ENCODE data around the gene NKRF. TPM values are rescaled to one million over a fixed set of nuclear protein-coding genes. Genes with fewer than 3 reads are reported as not detected.
A peak's percentile ranks its signal among the peaks of the same experiment; 100 is the strongest.

NKRF gene
- total RNA-seq, 2 experiments from 2014 or later = 22.3 to 23.5 TPM

DNA sequence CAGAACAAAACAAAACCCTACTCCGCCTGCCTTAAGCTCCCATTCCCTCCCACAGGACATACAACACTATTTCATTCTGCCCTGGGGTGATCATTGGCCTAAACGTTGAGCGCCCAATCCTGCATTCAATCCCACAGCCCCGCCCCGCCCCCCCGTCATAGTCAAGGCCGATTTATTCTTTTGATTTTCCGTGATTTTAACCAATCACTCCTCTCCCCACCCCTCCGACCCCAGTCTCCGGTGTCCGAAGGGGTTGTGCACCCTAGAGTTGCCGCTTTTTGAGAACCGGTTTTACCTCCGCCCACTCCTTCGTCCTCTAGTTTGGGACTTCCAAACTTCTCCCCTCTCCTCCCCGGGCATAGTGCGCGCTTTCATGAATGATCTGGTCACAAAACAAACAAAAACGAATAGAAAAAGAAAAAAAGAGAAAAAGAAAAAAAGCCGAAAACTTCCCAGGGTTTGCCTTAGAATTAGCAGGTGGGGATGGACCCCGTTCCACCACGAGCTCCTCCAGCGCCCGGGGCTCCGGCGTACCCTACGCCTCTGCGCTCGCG lies 32.3 kb downstream of the NKRF start:
- H3K9me3 Mint-ChIP-seq = no peaks in the 10 kb centered on the region
- TF ChIP-seq, protein P1, sequence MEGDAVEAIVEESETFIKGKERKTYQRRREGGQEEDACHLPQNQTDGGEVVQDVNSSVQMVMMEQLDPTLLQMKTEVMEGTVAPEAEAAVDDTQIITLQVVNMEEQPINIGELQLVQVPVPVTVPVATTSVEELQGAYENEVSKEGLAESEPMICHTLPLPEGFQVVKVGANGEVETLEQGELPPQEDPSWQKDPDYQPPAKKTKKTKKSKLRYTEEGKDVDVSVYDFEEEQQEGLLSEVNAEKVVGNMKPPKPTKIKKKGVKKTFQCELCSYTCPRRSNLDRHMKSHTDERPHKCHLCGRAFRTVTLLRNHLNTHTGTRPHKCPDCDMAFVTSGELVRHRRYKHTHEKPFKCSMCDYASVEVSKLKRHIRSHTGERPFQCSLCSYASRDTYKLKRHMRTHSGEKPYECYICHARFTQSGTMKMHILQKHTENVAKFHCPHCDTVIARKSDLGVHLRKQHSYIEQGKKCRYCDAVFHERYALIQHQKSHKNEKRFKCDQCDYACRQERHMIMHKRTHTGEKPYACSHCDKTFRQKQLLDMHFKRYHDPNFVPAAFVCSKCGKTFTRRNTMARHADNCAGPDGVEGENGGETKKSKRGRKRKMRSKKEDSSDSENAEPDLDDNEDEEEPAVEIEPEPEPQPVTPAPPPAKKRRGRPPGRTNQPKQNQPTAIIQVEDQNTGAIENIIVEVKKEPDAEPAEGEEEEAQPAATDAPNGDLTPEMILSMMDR (IDR thresholded peaks at IDR 0.05) = no peak
- intact Hi-C loops (cut with micrococcal nuclease) = no loop called here
- CTCF ChIA-PET = interaction anchor here (1.6 kb wide), 1 partner anchor 58 kb away, joined by 4 read pairs; no protein-coding TSS in a partner anchor
- peak overlapping the region; percentile 89 for H3K4me3 Mint-ChIP-seq
- DNase-seq (no peak), ATAC-seq (peak; percentile 10)
- peak overlapping the region; percentile 90 for H3K27ac Mint-ChIP-seq
- no peaks in the 10 kb centered on the region for H3K27me3 Mint-ChIP-seq
- peaks cover 5% of the 10 kb centered on the region for H3K36me3 Mint-ChIP-seq (ENCODE audit: low read depth)
- POLR2A ChIA-PET = interaction anchor here (0.8 to 2.0 kb wide), 7 partner anchors 9 to 217 kb away, joined by 3 to 7 read pairs (median 4); partner anchors contain the start of genes NKRF, RPL39 and STEEP1
- peaks cover 17% of the 10 kb centered on the region for H3K4me1 Mint-ChIP-seq (ENCODE audit: low read depth)

DNA sequence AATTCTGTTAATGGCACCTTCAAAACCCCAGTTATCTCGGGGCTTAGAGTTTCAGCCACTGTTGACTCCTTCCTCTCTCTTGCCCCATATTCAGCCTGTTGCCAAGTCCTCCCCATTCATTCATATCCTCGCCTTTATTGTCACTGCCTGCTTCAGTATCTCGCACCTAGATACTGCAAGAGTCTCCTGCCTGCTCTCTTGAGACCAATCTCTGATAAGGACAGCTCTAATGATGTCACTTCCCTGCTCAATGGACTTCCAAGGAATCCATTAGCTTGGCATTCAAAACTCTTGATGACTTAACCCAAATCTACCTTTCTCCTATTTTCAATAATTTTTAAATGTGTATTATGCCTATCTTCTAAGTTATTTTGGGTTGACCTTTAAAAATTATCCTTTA lies 33.0 kb downstream of the NKRF start:
- H3K27ac Mint-ChIP-seq = no peak overlapping the region
- POLR2A ChIA-PET = interaction anchor here (1.5 kb wide), 1 partner anchor 8 kb away, joined by 7 read pairs; the partner anchor contains the start of gene STEEP1

GRCh38 chrX:119570351-119570835 lies 35.8 kb downstream of the NKRF start:
- ATAC-seq = no peak
- intact Hi-C loops (cut with micrococcal nuclease) = no loop called here
- CTCF ChIA-PET = interaction anchor here (0.5 kb wide), 1 partner anchor 14 kb away, joined by 3 read pairs; no protein-coding TSS in a partner anchor

More for the DNA sequence above, 33.0 kb downstream of the NKRF start:
- H3K4me3 Mint-ChIP-seq = peak overlapping the region; percentile 89
- intact Hi-C loops (cut with micrococcal nuclease) = no loop called here
- peaks cover 5% of the 10 kb centered on the region for H3K36me3 Mint-ChIP-seq (ENCODE audit: low read depth)
- ATAC-seq (no peak), DNase-seq (no peak)
- H3K9me3 Mint-ChIP-seq = no peaks in the 10 kb centered on the region
- TF ChIP-seq, protein P1 (IDR thresholded peaks at IDR 0.05) = no peak
- no peaks in the 10 kb centered on the region for H3K27me3 Mint-ChIP-seq
- peaks cover 14% of the 10 kb centered on the region for H3K4me1 Mint-ChIP-seq (ENCODE audit: low read depth)
- CTCF ChIA-PET = no interaction called here

DNA sequence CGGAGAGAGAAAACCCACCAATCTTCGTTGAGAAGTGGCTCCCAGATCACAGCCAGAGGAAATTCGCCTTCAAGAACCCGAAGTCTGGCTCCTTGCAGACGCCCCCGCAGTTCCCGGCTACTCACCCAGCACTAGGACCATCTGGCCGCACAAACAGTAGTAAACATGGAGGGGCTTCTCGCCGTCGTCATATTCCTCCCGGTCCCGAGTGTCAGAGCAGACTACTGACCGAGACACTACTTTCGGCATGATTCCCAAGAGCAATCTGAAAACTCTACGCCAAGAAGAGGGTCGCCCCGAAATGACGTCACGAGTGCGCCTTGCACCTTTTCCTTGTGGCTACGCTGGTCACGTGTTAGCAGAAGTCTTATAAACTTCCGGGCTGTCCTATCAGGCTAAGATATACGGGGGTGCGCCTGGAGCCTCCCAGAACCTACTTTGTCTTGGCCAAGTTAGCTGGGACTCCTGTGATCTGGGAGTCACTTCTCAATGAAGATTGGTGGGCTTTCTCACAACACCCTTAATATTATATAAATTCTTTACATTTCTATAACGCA lies 41.0 kb downstream of the NKRF start, which contains the start of gene STEEP1:
TSS of gene STEEP1 (minus strand) at position 303 of the 557 bp plus-strand sequence. CDS start at position 249, 54 bp downstream.
- H3K27ac Mint-ChIP-seq = peak within 1 kb of the TSS; percentile 92
- peaks cover under 1% of the 10 kb centered on the region for H3K36me3 Mint-ChIP-seq (ENCODE audit: low read depth)
- peak within 1 kb of the TSS; percentile 92 for H3K4me3 Mint-ChIP-seq
- peaks cover 18% of the 10 kb centered on the region for H3K4me1 Mint-ChIP-seq (ENCODE audit: low read depth)
- H3K27me3 Mint-ChIP-seq = no peaks in the 10 kb centered on the region
- ChIA-PET POLR2A (interaction anchor here (1.0 to 1.7 kb wide), 4 partner anchors 8 to 41 kb away, joined by 3 to 7 read pairs (median 3); partner anchors contain the start of genes NKRF and UBE2A), CTCF (no interaction called here)
- DNase-seq = peak; percentile 95
- peak; percentile 96 for ATAC-seq
- intact Hi-C loops (cut with micrococcal nuclease) = no loop called here
- H3K9me3 Mint-ChIP-seq = no peaks in the 10 kb centered on the region
- TF ChIP-seq, protein P1 (IDR thresholded peaks at IDR 0.05) = no peak

More at GRCh38 chrX:119570351-119570835, 35.8 kb downstream of the NKRF start:
- no peaks in the 10 kb centered on the region for H3K27me3 Mint-ChIP-seq
- DNase-seq = no peak
- H3K9me3 Mint-ChIP-seq = no peaks in the 10 kb centered on the region
- POLR2A ChIA-PET = no interaction called here
- no peaks in the 10 kb centered on the region for H3K36me3 Mint-ChIP-seq (ENCODE audit: low read depth)
- TF ChIP-seq, protein P1 (IDR thresholded peaks at IDR 0.05) = no peak
- H3K27ac Mint-ChIP-seq = no peak overlapping the region
- peaks cover 10% of the 10 kb centered on the region for H3K4me1 Mint-ChIP-seq (ENCODE audit: low read depth)
- H3K4me3 Mint-ChIP-seq = no peak overlapping the region

DNA sequence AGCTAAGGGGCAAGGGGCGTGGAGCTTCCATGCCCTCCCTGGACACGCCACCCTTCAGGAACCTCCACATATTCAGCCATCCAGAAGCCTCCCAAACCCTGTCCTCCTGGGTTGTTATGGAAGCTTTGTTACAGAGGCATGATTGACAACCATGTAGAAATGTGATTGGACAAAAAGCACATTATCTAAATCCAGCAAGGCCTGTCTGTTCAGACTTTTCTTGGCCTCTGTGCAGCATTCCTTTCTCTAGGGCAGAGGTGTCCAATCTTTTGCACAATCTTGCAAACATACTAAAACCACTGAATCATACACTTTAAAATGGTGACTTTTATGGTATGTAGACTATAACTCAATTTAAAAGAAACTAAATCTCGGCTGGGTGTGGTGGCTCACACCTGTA lies 53.7 kb downstream of the NKRF start:
- peaks cover 14% of the 10 kb centered on the region for H3K4me1 Mint-ChIP-seq (ENCODE audit: low read depth)
- no peaks in the 10 kb centered on the region for H3K27me3 Mint-ChIP-seq
- ChIA-PET POLR2A (no interaction called here), CTCF (no interaction called here)
- no peak for ATAC-seq
- no peaks in the 10 kb centered on the region for H3K9me3 Mint-ChIP-seq
- intact Hi-C loops (cut with micrococcal nuclease) = no loop called here
- peaks cover 5% of the 10 kb centered on the region for H3K36me3 Mint-ChIP-seq (ENCODE audit: low read depth)
- DNase-seq = no peak
- no peak overlapping the region for H3K4me3 Mint-ChIP-seq
- no peak overlapping the region for H3K27ac Mint-ChIP-seq
- TF ChIP-seq, protein P1 (IDR thresholded peaks at IDR 0.05) = no peak
